GM21515 (cell line): ENCODE results near the gene UTP15.

Source experiments
- ATAC-seq: cut with Tn5 transposase; IDR thresholded peaks from one replicate; pipeline ENCODE4 v1.9.1; 2021; ENCODE audit not compliant: unreplicated experiment

Gene UTP15

DNA sequence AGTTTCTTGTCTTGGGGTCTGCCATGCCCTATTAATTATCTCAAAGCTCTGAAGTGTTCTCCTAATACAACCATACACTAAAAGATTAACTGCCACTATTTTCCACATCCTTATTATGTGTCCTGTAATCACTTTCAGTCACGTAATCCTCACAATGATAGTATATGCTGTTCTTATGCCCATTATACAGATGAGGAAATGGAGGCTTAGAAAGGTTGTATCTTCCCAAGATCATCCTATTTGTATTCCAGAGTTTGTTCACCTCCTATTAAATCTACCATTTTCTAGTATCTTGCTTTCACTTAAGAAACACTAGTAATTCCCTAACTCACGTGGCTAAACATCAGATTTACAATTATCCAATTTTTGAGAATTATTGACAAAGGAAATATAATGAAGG, 57.5 kb downstream of the UTP15 start:
- ATAC-seq = no peak

DNA sequence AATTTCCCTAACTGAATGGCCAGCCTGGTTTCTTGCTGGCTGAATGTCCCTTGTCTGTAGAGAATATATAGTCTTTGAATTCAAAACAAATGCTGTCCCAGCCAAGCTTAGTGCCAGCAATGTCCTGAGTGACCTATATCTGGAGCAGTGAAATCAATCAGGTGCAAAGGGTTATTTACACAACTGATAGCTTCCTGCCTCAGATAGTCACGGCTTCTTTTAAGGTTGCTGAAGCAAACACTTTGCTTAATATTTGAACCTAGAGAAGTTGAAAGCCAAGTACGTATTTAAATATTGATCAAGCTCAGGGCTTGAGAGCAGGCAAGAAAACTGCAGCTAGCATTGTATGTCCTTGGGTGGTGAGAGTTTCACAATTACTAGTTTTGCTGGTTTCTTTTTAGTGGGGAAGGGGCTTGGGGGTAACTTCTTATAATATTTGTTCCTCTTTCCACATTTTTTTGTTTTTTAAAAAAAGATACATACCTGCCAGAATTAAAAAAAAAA, 58.4 kb downstream of the UTP15 start:
- ATAC-seq = no peak

DNA sequence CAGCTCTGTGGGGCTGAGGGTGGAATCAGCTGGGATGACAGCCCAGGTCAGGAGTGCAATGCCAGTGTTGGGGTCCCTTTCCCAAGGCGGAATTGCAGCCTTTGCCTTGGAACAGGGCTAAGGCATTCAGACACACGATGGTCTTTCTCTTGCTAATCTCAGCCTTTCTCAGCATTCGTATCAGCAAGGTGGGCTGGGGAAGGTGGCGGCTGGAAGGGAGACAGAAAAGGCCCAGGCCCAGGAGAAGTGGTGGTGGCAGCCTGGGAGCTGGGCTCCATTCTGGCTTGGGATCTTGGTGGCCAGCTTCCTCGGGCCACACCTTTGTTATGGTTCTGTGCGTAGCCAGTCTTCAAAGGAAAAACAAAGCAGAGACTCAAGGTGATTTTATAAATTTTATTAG, 59.3 kb downstream of the UTP15 start:
- no peak for ATAC-seq

- no peak for ATAC-seq
These were observed 59.9 kb downstream of the UTP15 start for GRCh38 chr5:73625372-73625943.

DNA sequence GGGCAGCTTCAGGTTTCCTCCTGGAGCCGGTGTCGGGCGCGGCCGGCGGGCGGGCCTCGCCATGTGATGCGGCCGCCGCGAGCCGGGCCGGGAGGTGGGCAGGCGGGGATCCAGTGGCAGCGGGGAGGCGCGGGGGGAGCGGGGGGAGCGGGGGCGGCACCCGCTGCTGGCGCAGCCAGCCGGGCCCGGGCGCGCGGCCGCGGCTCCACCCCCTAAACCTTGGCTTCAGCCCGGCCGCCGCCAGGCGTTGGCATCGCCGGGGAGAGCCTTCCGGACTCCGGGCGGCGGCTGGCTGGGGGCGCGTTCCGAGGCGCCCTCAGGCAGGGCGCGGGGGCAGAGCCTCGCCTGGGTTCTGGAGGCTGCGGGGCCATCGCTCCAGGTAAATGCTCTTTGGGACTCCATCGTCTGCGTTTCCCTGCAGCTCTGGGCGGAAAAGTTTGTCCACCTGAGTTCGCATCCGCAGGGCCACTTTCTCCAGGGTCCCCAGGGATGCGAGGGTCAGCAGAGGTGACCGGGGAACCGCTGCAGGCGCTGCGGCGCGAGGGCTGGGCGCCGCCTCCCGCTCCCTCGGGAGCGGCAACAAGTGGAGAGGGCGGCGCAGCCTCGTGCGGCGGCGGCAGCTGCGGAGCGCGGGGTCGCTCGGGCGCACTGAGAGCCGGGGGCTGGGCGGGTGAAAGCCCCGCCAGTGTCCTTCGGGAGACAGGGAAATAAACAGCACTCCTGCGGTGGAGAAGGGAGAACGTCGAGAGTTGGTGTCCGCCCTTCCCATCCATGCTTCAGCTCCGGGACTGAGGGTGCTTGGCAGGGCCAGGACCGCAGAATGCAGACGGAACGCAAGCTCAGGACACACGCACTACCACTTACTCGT, 60.6 kb downstream of the UTP15 start, which contains the start of gene ARHGEF28:
TSS of gene ARHGEF28 (plus strand) at position 253 of the 868 bp plus-strand sequence. CDS start 58,656 bp downstream, outside the sequence.
- ATAC-seq = no peak

DNA sequence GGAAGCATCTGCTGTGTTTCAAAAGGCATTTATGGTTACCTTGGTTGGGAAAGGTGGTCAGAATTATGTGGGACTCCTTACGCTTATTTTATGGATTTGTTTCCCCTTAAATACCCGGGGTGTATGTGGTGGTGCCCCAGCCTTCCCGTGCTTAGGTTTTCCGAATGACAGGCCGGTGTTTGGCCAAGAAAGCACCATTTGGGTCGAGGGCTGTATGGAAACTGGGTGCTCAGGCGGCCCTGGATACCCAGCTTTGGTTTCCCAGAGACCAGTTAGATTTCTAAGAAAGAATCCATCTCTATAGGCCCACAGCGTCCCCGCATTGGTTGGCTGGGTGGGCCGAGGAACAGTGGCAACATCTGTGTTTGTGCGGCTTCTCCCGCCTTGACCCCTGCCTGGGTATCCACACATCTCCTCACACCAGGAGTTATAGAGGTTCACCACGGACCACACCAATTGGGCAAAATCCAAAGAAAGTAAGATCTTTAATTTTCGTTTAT, 61.3 kb downstream of the UTP15 start:
- ATAC-seq = no peak

DNA sequence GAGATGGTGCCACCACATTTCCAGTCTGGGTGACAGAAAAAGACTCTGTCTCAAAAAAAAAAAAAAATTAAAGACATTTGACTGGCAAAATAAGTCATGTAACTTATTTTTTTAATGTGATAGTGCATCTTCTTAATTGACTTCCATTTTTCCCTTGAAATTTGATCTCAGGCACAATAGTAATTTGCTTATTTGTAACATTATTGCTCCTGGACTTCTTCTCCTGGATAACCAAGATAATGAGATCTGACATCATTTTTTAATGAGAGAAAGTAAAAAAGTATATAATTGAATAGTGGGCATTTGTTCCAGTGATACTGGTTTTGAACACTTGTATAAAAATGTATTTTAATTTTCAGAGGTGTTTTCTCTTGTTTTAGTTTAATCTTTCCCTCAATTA, 63.9 kb downstream of the UTP15 start:
- ATAC-seq = no peak

DNA sequence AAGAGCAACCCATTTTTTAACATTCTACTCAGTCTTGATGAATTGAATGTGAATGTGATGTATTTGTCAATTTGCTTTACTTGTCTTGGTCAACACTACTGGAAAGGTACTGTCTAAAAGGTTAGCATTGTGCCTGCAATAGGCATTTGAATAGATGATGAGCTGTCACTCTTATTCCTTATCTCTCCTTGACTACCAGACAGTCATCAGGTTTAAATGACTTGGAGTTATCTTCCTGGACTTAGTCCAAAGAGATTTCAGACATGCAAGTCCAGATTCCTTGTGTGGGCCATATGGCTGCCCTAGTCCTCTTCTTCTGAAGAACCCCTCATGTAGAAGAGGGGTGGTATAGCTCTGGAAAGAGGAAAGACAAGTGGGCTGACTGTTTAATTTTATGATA, 65.2 kb downstream of the UTP15 start:
- ATAC-seq = no peak

DNA sequence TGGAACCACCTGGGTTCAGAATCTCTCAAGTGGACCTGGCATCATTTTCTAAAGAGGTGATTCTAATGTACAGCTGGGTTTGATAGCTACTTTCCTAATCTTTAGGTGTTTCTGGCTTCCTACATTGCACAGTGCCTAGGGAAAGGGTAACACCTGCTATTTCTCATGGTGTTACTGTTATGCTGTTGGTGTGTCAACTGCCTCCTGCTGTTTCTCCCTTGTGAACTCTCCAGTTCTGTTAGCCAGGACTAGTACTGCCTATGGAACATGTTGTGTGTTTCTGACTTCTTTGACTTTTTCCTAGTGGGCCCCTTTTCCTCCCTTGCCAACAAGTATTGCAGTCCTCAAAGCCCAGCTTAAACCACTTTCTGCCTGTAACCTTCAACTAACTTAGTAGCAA, 66.0 kb downstream of the UTP15 start:
- ATAC-seq = no peak
